A549 (cell line): ENCODE data around the gene MOV10L1.

Source experiments
- CTCF ChIP-seq: fragments of >200 bp; sonication (Bioruptor Twin); formaldehyde crosslinking; IDR thresholded peaks from 3 replicates; pipeline ENCODE4 v1.5.1; 2016
- E2F6 ChIP-seq: IDR thresholded peaks from 2 replicates; pipeline ENCODE4 v1.6.1; 2012; ENCODE audit warnings: low read depth, borderline replicate concordance
- EP300 ChIP-seq, 2 experiments: fragments of >200 bp; sonication (Bioruptor Twin); formaldehyde crosslinking; IDR thresholded peaks; 2 replicates in 1 of 2; 3 replicates in 1 of 2; pipeline ENCODE4 v1.6.1; 2016 to 2017
- FOSL2 ChIP-seq, 2 experiments: fragments of 450-650 bp in 1 of 2; fragments of >200 bp in 1 of 2; sonication (Bioruptor Twin) in 1 of 2; formaldehyde crosslinking; IDR thresholded peaks; 2 replicates each; pipeline versions ENCODE4 v1.5.0 to v1.6.1; 2016 to 2020; ENCODE audit warnings: mild to moderate bottlenecking in 1 of 2, moderate library complexity in 1 of 2
- GATA3 ChIP-seq: IDR thresholded peaks from 2 replicates; pipeline ENCODE4 v1.6.1; 2012; ENCODE audit warnings: borderline replicate concordance
- POLR2AphosphoS2 ChIP-seq: conservative IDR thresholded peaks from 2 replicates; pipeline ENCODE4 v1.6.1; 2012; ENCODE audit warnings: low read length, improper control_type of control experiment, inconsistent platforms
- REST ChIP-seq: fragments of 200-600 bp; sonication (generic); IDR thresholded peaks from 2 replicates; pipeline ENCODE4 v1.6.1; 2016; ENCODE audit warnings: antibody characterized with exemption, mild to moderate bottlenecking, moderate library complexity

GRCh38 chr22:50051930-50052329 lies 37.9 kb upstream of the MOV10L1 start:
- TF ChIP-seq POLR2AphosphoS2: no peak
- TF ChIP-seq E2F6: no peak
- TF ChIP-seq GATA3: no peak
- TF ChIP-seq CTCF: no peak
- TF ChIP-seq FOSL2 (IDR thresholded peaks at IDR 0.05): no peak
- no peak for TF ChIP-seq FOSL2 (CRISPR knock-in tag; IDR thresholded peaks at IDR 0.05)
- no peak for TF ChIP-seq REST
- no peak for TF ChIP-seq EP300 (IDR thresholded peaks at IDR 0.05)
